GM12872 (cell line): ENCODE data around the gene TIMM44.

ENCODE experiments used
- TF ChIP-seq, protein P1 (sequence below): IDR thresholded peaks from 3 replicates; pipeline ENCODE4 v1.5.1; 2011; ENCODE audit warnings: low read depth, mild to moderate bottlenecking, low read length, moderate library complexity; ENCODE audit not compliant: insufficient read depth

TIMM44 gene, protein sequence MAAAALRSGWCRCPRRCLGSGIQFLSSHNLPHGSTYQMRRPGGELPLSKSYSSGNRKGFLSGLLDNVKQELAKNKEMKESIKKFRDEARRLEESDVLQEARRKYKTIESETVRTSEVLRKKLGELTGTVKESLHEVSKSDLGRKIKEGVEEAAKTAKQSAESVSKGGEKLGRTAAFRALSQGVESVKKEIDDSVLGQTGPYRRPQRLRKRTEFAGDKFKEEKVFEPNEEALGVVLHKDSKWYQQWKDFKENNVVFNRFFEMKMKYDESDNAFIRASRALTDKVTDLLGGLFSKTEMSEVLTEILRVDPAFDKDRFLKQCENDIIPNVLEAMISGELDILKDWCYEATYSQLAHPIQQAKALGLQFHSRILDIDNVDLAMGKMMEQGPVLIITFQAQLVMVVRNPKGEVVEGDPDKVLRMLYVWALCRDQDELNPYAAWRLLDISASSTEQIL

DNA sequence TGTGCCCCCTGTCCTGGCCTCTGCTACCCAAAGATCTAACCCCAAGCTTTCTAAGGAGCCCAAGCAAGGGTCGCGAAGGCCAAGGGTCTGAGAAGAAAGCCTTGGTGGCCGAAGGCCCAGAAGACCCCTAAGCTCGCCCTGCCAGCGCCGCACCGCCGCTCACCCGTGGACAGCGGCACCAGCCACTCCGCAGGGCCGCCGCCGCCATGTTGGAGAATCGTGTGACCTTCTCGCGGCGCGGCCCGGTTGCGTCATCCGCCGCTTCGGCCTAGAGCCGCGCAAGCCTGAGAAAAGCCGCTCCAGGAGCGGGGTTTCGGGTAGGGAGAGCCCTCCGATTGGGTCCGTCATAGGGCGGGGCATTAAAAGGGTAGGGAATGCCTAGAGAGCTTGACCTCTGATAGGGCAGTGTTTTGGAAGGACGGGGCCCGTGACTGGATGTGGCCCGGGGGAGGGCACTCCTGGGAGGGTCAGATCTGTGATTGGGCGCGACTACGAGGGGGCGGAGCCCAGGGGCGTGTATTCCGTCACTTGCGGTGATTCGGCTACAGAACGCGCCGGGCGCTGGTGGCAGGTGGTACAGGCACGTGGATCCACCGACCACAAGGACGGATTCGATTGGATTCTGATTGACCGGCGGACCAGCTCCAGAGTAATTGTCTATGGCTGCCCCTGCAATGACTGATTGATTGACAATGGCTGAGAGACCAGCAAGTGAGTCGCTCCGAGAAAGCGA, at the start of gene TIMM44:
TIMM44 (minus strand) TSS at position 223 of the 733 bp plus-strand sequence; CDS start at position 208, 15 bp downstream.
- TF ChIP-seq, protein P1, sequence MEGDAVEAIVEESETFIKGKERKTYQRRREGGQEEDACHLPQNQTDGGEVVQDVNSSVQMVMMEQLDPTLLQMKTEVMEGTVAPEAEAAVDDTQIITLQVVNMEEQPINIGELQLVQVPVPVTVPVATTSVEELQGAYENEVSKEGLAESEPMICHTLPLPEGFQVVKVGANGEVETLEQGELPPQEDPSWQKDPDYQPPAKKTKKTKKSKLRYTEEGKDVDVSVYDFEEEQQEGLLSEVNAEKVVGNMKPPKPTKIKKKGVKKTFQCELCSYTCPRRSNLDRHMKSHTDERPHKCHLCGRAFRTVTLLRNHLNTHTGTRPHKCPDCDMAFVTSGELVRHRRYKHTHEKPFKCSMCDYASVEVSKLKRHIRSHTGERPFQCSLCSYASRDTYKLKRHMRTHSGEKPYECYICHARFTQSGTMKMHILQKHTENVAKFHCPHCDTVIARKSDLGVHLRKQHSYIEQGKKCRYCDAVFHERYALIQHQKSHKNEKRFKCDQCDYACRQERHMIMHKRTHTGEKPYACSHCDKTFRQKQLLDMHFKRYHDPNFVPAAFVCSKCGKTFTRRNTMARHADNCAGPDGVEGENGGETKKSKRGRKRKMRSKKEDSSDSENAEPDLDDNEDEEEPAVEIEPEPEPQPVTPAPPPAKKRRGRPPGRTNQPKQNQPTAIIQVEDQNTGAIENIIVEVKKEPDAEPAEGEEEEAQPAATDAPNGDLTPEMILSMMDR = no peak

GRCh38 chr19:7992575-7992974, 49.1 kb upstream of the TIMM44 start:
- TF ChIP-seq, protein P1 = no peak

- TF ChIP-seq, protein P1 = no peak
Observed at GRCh38 chr19:7989071-7989575, 45.7 kb upstream of the TIMM44 start.

GRCh38 chr19:7988307-7988706, 44.8 kb upstream of the TIMM44 start:
- TF ChIP-seq, protein P1 = no peak

- TF ChIP-seq, protein P1 = no peak
Observed at GRCh38 chr19:7987114-7987768, 43.8 kb upstream of the TIMM44 start.

DNA sequence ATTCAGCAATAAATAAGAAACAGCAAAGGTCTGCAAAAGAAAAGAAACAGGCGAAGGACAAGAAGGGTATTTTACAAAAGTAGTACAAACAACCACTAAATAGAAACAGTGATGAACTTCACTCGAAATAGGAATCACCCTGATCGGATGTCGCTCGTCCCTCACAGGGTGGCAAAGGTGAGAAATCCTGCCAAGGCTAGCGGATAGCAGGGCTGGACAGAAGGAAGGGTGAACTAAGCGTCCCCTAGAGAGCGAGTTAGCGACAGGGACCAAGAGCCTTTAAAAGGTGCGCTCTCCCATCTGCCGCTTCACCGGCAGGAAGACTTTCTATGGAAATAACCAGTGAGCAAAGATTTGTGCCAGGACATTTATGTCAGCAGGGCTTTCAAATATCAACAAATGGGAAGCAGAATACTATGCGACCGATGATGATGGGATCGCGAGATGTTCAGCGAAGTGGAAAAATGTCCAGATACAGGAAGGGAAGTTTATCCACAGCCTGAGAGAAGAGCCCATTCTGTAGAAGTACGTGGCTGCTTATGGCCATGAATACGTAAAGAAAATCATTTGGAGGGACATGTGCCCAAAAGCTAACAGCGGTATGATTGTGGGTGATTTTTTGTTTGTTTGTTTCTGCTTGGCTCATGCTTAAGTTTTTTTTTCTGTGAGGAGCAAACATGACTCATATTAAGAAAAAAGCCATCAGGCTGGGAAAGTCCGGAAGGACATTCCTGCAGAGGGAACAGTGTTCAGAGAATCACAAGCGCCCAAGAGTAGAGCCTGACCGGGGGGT, 43.1 kb upstream of the TIMM44 start:
- TF ChIP-seq, protein P1 = no peak
